Esophagus mucosa (tissue), 1 donor: ENCODE measurements around the gene ZNF629. TPM values are rescaled to one million over a fixed set of nuclear protein-coding genes. Genes with fewer than 3 reads are reported as not detected.
"Not testable (repeated sequence)": the region's sequence is repeated elsewhere in the genome, so short reads cannot be mapped to it uniquely, and the experiment has no call there.

Experiments used
- ATAC-seq: fragments of 200-7000 bp; cut with Tn5 transposase; one replicate; pipeline ENCODE4 v1.9.1; 2020
- total RNA-seq: library from RNA; stranded (reverse); gene quantifications from one replicate; pipeline ENCODE4 v1.2.4, GENCODE V29; 2023
- donor health status: DM: yes; HTN: yes; CAD: no.

Gene ZNF629
- 4.7 TPM for total RNA-seq

DNA sequence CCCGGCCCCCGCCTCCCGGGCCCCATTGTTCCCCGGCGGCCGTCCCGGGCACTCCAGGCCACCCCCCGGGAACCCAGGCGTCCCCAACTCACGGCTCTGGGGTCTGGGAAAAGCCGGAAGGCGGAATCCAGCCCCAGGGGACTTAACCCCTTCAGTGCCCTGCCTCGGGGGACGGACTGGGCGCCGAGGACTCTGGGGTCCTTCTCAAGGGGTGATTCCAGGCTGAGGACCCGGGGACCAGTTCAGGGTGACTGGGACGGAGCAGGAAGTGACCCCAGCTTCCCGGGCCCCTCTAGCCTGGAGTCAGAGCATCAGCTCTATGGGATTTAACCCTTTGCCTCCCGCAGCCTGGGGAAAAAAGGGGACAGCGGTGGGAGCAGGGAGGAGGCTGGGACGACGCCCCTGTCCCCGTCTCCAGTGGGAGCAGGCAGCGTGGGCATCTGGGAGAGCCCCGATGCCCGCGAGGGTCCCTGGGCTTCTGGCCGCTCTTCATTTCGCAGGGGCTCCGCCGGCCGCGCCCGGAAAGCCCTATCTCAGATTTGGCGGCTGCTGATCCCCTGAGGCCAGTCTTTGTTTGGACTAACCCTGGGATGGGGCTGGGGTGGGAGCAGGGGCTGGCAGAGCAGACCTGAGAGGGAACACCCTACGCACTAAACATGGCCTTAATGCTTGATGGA is at the start of gene ZNF629:
ZNF629 (minus strand) TSS at position 270 of the 677 bp plus-strand sequence. CDS start 2,723 bp downstream, outside the sequence.
- ATAC-seq, result peak; percentile 67

GRCh38 chr16:30834130-30834740 is 47.2 kb upstream of the ZNF629 start:
- peak; percentile 8 for ATAC-seq

GRCh38 chr16:30830072-30830417 is 43.0 kb upstream of the ZNF629 start:
- no peak for ATAC-seq

DNA sequence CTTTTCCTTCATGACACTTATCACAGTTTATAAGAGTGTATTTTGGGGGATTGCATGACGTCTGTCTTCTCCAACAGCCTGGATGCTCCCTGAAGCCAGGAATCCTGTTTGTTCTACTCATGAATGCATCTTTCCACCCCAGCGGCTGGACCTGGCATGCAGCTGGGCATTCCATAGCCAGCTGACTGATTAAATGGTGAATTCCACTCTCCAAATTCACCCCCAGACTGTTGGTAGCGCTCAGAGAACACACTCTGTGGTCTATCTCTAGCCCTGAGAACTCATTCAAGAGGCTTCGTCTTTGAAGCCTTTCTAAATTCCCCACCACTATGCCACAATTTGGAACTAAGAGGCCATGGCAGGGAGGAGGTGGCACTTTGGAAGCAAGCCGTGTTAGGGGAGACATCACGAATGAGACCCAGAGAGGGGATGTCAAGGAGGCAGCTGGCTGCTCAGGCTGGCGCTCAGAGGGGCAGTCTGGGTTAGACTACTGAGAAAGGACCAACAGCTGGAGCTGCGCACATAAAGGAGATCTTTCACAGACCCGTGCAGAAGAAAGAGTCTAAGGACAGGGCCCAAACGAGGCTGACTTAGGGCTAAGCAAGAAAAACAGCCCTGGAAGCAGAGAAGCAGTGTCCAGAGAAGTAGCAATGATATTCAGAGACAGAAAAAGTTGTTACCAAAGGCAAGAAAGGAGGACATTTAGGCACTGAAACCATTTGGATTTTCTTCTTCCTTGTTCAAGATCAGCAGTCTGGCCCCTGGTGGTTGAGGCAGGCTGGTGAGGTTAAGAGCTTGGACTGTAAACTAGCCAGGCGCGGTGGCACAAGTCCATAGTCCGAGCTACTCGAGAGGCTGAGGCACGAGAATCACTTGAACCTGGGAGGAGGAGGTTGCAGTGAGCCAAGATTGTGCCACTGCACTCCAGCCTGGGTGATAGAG is 42.4 kb upstream of the ZNF629 start:
- no peak for ATAC-seq

DNA sequence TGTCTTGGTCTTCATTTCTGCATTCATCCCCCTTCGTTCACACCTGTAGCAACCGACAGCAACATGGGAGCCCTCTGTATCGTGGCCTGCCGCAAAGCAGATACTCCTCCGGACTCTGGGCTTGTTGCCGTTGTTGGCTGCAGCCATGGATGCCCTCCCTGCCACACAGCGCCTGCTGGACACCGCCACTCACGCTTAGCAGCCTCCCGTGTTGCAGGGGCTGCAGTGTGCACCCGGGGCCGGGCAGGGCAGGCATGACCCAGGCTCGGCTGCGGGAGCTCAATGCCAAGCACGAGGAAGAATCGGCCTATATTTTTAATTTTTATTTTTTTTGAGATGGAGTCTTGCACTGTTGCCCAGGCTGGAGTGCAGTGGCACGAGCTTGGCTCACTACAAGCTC is 34.9 kb upstream of the ZNF629 start:
- ATAC-seq, result no peak

DNA sequence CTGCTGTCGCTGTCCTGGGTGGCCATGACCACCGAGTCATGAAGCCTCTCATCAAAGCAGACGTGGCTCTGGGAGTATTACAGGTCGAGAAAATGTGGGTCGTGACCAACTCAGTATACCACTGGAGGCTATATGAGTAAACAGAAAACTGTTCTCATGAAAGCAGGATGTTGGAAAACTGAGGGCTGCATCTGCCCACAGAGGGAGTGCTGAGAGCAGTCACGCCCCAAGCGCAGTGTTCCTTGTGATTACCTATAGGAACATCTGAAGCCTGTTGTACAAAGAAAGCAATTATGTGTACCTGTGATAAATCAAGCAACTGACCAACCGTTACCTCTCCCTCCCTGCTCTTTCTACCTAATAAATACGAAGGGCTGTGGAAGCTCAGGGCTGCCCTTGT is 34.4 kb upstream of the ZNF629 start:
- ATAC-seq, result peak; percentile 43

GRCh38 chr16:30820952-30821421 is 34.0 kb upstream of the ZNF629 start:
- peak; percentile 35 for ATAC-seq

DNA sequence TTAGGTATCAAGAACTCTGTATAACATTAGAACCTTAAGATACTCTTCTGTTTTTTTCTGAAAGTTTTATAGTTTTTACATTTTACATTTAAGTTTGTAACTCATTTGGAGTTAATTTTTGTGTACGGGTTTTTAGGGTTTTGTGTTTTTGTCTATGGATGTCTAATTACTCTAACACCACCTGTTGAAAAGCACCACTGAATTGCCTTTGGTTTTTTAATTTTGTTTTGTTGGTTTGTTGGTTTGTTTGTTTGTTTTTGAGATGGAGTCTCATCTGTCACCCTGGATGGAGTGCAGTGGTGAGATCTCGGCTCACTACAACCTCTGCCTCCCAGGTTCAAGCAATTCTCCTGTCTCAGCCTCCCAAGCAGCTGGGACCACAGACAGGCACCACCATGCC is 29.8 kb upstream of the ZNF629 start:
- ATAC-seq, result no peak

GRCh38 chr16:30813821-30814189 is 26.8 kb upstream of the ZNF629 start:
- ATAC-seq, result peak; percentile 41

- ATAC-seq, result not testable (repeated sequence)
Measured at GRCh38 chr16:30809675-30810074, 22.7 kb upstream of the ZNF629 start.

DNA sequence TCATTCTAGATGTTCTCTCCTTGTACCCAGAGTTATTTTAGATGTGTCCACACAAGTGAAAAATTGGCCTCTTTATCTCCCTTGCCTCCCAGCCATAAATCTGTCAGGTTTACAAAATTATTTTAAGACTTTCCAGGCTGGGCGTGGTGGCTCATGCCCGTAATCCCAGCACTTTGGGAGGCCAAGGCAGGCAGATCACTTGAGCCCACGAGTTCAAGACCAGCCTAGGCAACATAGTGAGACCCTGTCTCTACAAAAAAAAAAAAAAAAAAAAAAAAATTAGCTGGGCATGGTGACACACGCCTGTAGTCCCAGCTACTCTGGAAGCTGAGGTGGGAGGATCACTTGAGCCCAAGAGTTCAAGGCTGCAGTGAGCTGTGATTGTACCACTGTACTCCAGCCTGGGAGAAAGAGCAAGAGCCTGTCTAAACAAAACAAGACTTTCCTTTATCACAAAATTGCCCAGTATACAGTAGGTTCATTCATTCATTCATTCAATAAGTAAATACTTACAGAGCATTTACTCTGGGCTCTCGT is 22.0 kb upstream of the ZNF629 start:
- ATAC-seq, result not testable (repeated sequence)

GRCh38 chr16:30808146-30808545 is 21.1 kb upstream of the ZNF629 start:
- no peak for ATAC-seq

DNA sequence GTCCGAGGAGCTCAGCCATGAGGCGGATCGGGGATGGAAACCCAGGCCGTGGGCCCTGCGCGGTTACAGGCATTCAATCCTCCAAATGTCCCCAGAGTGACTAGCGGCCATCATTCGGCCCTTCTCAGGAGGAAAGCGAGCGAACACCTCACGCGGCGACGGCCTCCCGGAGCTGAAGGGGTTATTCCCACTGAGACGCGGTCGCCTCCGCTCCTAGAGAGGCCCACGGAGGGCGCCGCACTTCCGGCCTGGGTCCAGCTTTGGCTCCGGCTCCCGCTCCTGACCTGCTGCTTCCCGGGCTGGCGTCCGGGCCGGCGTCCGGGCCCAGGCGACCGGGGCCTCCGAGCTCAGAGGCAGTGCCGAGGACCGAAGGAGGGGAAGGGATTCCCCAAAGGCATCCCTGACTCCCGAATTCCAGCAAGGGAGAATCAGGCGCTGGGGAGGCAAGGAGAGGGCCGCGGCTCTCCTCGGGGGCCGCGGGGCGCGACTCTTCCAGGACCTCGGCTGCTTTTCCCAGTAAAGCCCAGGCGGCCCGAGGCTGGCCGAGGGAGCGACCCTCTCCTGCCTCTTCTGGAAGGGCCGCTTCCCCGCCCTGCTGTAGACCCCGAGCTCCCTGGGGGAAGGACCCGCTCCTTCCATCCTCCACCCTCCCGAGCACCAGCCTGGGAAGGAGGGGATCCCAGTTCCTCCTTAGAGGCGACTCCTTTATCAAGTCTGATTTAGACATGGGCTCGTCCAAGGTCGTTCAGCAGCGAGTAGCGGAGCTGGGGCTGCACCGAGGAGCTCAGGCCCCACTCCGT is 18.6 kb upstream of the ZNF629 start:
- peak; percentile 82 for ATAC-seq

DNA sequence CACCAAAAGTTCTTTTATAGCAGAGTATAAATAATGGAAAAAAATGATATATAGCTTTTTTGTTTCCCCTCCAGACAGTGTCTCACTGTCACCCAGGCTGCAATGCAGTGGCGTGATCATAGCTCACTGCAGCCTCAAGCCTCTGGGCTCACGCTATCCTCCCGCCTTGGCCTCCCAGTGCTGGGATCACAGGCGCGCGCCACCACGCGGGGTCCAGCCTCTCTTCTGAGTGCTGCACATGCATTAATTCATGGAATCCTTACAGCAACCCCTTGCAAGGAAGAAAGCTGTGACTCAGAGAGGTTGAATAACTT is 18.0 kb upstream of the ZNF629 start:
- ATAC-seq, result peak; percentile 40

- no peak for ATAC-seq
Measured at GRCh38 chr16:30802936-30803335, 15.9 kb upstream of the ZNF629 start.

DNA sequence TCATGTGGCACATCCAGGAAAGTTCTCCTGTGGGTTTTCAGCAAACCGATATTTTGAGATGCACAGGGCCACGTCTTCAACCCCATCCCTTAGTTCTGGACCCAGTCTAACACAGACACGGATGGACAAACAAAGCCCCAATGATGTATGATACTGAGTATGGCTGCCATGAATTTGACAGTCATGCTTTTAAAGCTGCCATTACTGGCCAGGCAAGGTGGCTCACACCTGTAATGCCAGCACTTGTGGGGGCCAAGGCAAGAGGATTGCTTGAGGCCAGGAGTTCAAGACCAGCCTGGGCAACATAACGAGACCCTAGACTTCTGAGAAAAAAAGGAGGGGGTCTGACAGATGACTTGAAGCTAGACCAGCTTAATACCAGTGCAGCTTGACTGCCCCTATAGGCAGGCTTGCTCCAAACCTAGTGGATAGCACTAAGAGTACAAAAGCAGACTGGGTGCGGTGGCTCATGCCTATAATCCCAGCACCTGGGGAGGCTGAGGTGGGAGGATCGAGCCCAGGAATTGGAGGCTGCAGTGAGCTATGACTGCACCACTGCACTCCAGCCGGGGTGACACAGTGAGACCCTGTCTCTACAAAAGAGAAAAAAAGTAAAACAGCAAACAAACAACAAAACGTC is 10.8 kb upstream of the ZNF629 start:
- ATAC-seq, result peak; percentile 21

DNA sequence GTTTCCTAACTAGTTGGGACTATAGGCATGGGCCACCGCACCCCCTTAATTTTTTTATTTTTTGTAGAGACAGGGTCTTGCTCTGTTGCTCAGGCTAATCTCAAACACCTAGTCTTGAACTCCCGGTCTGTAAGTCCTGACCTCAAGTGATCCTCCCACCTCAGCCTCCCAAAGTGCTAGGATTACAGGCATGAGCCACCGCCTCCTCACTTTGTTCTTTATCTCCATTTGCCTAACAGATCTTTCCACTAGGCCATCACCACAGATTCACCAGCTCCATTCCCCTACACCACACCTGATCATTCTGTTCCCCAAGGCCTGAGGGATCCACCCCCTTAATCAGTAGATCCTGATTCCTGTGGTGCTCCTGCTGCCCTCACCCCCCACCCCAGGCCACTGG is 7.6 kb upstream of the ZNF629 start:
- ATAC-seq, result no peak

DNA sequence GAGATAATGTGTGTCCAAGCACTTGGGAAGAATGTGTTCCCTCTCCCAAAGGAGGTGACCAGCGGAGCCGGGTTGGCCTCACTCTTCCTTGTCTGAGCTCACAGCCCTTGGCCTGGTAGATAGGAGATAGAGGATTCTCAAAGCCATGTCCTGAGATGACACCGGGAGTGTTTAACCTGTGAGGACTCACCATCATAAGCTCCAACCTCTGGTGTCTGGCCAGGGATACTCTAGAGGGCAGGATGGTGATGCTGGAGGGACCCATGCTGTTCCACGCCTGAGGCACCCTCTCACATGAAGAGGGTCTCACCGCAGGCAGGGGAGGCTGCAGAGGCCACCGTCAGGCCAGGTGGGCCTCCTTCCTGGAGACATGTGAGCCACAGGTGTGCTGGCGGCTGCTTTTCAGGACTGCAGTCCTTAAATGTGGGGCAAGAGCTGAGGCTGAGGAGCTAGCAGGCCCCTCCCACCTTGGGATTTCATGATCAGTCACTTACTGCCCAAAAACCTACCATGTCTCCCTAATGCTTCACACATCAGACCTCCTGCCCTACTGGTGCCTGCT is 6.6 kb upstream of the ZNF629 start:
- no peak for ATAC-seq

DNA sequence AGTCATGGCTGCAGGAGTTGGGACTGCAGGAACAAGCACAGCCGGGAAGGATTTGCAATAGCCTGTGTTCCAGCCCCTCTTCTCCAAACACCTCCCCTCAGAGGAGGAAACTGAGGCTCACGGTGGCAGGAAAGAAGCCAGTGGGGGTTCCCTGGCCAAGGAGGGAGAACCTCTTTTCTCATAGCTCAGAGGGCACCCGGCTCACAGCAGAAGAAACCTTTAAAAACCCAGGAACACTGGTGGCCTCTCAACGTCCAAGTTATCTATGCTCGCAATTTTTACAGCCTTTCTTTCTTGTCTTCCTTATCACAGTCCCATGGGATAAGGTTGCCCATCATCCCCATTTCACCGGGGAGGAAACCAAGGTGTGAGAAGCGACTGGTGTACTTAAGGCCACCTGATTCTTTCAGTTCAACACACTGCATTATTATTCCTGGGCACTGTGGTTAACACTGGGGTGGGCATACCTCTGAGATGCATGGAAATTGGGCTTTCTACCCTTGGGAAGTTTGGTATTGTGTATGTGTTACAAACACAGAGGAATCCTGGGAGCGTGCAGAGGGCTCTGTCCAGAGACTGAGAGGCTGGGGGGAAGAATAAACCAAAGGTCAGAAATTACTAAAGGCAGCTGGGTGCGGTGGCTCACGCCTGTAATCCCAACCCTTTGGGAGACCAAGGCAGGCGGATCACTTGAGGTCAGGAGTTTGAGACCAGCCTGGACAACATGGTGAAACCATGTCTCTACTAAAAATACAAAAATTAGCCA is 791 bp upstream of the ZNF629 start:
- ATAC-seq, result no peak

DNA sequence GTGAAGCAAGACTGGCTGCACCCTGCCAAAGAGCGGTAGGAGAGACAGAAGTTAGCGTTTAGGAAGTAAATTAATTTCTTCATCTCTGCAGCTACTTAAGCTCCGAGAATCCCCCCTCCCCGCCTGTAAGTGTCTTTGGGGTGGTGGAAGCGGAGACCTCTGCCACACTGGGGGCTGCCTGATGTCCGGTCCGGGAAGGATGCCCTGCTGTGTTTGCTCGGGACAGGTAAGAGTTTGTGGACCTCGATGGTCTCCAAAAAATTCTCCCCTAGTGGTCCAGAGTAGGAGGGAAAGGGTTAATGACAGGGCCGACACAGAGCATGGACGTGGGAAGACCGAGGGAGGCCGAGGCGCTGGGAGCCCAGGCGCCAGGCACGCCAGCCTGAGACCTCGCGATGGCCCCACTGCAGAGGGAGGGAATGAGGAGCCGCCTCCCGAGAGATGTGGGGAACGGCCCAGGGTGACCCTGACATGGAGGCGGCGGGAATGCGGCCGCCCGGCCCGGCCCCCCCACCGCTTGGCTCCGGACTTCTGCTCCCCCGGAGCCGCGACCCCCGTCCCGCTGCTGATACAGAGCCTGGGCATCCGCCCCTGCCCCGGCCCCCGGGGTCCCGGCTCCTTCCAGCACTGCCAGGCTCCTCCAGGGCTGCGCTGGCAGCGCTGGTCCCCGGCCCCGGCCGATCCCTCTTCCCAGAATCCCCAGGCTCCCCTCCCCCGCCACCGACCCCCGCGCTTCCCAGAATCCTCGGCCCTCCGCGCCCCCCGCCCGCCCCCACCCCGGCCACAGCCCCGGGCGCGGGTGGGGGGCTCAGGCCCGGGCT is 680 bp downstream of the ZNF629 start:
- ATAC-seq, result peak; percentile 69
